ENCODE results near the gene ANAPC5.

GRCh38 chr12:121267822-121268221 lies 84.4 kb downstream of the ANAPC5 start:
- TF ChIP-seq CTCF (IDR thresholded peaks at IDR 0.05) (no peak), POLR2A (IDR thresholded peaks at IDR 0.05; ENCODE audit: low read depth) (no peak), EP300 (IDR thresholded peaks at IDR 0.05) (no peak)

Measured in esophagus muscularis mucosa (tissue), 4 donors.